Inflammatory macrophage treated with lipopolysaccharide for 1 hour (primary cell): Measurements from ENCODE around the gene ROS1.

Experiments
- DNase-seq, 2 donors: peaks; one replicate each; pipeline ENCODE4 v3.0.0-alpha.2; 2020 to 2022

The ROS1 gene

DNA sequence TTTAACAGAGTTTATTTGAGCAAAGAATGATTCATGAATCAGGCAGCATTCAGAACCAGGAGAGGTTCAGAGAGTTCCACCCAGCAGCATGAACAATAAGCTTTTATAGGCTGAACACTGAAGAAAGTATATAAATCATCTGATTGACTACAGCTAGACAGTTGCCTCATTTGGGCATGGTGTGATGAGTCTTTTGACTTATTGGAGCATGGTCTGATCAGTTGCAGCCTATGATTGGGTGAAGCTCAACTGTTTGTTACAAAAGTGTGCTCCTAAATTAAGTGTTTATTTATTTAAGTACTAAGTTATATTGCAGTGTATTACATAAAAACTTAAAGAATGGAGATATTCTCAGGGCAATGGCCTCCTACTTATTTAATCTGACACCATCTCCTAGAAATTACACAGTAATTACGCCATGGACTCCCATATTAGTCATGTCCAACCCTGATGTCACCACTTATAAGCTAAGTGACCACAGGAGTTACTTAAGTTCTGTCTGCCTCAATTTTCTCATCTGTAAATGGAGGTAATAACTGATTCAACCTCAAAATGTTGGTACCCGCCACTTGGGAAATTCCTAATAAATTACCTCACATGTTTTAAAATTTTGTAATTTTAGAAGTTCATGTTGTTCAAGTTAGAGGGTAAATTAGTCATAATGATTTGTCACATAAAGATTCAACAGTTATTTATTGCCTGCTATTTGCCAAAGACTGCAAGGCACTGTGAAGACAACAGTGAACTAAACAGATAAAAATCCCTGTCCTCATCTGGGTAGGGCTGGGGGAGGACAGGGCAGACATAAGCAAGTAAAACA, 15.2 kb upstream of the ROS1 start:
- DNase-seq, result peak; percentile 79 to 84

DNA sequence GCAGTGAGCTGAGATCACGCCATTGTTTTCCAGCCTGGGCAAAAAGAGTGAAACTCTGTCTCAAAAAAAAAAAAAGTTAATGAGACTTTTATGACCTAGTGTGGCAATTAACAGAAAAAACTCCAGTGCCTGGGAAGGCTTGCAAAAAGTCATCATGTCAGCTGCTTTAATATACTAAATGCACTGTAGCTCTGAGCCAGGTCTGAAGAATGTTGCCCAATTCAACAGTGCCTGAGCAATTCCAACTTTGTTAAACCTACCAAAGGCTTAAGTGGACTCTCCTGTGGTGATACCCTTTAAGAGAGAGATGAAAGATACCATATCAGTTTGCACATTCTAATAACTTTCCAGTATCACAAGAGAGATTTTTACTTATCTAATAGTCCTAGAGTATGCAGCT, 6.5 kb upstream of the ROS1 start:
- no peak for DNase-seq

DNA sequence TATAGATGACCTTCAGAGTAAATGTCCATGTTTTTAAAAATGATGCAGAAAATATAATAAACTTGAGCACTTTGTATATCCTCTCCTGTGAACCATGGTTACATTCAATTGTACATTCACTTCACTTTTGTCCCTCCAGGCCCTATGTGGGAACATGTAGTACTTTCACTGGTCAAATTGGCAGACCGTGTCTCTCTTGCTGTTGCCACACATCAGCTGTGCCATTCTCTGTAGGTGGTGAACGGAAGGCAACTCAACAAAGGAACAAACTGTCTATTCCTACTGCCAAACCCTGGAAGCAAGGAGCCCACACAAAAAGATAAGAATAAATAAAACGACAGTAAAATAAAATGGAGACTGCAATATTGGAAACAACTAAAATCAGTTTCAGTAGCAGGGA, 2.0 kb downstream of the ROS1 start:
- DNase-seq, result no peak

DNA sequence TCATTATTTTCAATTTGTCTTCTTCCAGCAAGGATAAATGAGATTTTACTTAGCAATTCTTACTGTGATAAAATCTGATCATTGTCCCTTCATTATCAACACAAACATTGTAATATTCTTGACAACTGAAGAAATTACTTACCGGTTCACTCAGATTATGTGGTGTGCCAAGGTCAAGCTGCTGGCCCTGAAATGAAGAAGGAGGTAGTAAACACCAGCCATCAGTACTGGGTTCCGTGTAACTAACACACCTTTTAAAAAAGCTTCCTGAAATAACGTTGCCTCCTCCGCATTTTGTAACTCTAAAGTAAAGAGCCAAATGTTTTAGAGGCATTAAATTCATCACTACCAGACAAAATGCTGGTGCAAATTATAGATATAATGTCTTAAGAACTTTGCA, 7.4 kb downstream of the ROS1 start:
- DNase-seq, result no peak

DNA sequence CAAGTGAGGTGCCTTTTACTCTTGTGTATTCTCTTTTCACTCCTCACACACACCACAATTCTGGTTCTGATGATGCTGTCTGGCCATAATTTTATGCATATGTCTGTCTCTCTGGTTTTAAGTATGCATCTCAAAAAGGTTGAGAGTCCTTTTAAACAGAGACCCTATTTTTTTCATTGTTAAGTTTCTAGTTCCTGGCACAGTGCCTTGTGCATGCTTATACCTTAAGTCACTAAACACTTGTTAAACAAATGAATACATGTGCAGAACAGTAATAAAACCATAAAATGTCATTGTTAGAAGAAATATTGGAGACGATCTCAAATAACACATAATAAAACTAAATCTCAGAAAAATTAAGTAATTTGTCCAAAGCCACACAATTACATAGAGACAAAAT, 7.9 kb downstream of the ROS1 start:
- no peak for DNase-seq

DNA sequence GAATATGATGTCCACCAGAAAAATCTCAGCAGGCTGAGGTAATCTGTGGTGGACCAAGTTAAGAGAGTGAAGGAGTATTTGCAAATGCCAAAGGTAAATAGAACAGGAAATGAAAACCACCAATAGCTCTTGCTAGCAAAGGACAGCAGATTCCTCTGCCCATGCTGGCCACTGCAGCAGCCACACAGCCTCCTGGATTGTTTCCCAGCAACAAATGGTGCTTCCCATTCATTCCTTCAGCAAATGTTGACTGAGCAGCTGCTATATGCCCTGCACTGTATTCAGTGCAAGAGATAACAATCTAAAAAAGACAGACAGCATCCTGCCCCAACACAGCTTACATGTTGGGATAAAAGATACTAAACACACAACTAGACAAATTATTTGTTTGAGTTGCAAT, 11.0 kb downstream of the ROS1 start:
- DNase-seq, result no peak

DNA sequence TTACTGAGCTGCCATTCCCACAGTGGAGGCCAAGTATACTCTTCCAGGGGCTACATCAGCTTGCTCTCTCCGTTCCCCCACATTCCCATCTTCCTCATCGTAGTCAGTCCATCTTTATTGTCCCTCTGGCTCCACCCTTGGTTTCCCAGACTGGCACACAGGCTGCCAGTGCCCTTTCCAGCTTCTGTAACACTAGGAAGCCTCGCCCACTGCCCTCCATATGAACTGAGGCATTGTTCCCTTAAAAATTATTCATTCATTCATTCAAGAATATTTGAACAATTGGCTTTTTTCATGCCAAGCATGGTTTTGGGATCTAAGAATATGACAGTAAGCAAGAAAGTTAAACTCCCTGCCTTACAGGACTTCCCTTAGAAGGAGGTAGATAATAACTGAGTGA, 14.3 kb downstream of the ROS1 start:
- DNase-seq, result no peak

DNA sequence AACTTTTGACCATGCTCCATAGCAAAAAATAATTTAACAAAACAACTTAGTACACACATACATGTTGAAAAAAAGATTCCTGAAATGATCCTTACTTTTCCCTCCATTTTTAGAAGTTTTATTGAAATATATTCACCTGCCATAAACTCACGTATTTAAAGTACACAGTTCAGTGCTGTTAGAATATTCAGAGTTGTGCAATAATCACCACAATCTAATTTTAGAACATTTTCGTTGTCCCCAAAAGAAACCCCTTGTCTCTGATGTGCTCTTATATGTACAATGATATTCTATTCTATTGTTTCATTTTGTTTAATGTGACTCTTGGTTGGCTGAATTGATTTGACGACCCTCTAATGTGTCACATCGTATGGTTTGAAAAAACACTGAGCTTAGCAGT, 15.9 kb downstream of the ROS1 start:
- no peak for DNase-seq

DNA sequence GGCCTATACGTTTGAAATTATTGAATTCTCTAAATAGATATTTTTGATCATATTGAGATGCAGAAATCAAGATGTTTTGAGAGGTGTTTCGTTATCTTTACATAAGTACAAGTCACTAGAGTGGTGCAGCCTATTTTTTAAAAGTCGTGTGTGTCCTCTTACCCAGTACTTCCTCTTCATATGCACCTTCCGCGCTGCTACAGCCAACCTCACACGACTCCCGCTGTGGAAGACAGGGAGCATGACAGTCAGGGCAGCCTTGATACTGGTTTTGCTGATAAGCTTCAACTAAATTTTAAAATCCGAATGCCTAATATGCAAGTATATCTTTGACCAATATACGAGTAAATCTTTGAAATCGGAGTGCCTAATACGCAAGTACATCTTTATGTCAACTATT, 16.3 kb downstream of the ROS1 start:
- DNase-seq, result no peak

DNA sequence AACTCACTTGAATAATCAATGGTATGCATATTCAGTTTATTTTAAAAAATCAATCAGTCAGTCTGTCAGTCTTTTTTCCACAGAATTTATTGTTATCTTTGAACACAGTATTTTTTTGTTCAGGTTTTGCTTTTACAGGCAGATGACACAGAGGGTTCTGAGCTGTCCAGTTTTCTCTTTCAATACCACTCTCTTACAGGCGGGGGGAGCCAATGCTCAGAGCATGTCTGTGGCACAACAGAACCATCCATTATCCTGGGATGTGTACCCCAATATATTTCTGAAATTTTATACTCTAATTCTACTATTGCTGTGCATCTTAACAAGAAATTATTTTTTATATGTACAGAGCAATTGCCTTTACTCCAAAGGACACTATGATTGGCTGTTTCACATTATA, 21.2 kb downstream of the ROS1 start:
- no peak for DNase-seq

DNA sequence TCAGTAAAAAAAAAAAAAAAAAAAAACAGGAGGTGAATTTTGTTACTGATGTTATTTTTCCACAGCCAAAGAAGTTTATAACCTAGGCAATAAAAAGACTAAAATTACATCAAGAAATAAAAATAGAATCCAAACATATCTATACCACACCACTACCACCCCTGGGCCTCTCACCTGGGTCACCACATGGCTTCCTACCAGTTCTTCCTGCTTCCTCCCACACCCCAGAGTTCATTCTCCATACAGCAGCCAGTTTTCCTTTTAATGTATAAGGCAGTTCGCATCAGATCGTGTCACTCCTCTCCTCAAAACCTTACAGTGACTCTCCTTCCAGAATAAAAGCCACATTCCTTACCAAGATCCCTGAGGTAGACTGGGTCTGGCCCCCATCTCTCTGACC, 23.9 kb downstream of the ROS1 start:
- no peak for DNase-seq

DNA sequence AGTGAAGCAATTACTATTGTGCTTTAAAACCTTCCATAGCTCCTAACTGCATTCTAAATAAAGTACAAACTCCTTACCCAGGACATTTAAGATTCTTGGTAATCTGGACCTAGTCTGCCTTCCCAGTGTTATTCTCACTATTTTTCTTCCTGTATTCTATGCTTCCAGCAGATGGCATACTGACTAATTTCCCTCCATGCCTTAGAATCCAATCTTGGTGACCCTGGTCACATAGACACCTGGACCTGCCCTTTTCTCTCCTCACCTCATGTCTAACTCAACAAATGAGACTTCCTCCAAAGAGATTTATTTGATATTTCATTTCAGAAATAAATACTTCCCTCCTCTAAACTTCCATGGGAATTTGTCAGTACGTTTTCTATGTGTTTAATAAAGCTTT, 25.8 kb downstream of the ROS1 start:
- DNase-seq, result no peak

DNA sequence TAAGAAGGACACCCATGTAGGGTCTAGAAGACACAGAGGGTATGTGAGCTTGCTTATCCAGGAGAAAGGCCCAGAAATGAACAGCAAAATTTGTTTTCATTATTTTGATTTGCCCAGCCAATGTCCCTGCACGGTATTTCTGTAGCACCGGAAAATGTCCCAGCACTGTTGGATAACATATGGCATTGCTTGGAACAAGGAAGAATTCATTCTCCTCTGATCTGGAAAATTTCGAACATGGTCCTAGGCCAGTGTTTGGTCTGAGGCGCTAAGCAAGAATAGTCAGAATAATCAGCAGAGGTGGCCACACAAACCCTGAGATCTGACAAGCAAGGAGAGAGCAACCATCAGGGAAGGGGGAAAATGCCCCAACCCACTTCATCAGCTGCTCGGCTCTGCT, 26.6 kb downstream of the ROS1 start:
- no peak for DNase-seq

DNA sequence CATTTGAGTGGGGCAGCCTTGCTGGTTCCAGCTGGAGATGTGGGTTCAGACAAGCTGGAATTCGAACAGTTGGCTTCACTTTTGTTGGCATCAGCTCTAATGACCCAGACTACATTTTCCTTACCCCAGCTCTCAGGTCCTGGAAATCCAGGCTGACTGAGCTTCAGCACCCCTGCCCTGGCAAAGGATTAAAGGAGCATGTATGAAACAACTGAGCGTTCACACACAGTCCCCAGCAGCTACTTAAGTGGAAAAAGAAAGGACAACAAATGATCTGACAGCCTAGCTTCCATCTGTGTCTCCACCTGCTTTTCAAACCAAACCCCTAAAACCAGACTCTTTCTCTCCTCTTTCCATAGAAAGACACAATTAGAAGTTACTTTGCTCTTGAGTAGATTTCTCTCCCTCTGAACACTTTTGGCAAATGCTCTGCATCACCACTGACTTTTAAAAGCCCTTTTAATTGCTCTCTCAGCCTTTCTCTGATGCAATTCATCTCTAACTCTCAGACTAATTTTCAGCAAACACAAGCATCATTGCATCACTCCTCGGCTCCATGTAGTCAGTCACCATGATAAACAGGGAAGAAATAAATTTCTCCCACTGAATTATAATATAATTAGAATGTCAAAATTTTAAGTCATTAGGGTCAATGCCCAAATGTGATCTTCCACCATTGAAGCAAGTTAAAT, 28.1 kb downstream of the ROS1 start:
- DNase-seq, result no peak

DNA sequence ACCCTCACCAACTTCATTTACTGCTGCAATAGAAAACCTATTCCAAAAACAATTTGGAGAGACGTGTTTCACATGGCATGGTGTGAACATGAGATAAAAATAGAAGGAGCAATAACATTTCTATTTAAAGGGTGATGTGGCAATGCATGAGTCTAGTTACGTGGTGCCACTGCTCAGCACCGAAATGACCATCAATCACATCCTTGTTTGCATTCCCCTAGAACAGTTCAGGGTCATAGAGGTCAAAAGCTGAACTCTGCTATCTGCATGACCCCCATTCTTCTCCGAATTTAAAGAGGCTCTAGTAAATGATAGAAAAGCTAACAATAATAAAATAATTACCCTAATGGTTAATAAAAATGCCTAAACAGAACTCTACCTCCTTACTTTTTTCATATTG, 29.5 kb downstream of the ROS1 start:
- no peak for DNase-seq

DNA sequence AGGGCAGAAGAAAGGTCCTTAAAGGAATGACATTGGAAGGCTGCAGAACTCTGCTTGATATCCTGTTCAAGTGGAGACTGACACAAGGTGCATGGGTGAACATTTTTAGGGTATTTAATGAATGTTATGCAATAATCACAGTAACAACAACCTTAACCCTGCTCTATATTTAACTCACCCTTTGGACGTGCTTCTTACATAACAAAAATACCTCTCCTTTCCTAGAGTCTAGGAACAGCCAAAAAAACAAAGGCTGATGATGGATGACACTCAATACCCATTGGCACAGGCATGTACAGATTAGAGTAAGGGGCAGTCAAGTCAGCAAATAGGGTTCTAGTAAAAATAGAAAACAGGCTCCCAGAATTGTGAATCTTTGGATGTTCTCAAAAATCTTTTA, 30.6 kb downstream of the ROS1 start:
- no peak for DNase-seq

DNA sequence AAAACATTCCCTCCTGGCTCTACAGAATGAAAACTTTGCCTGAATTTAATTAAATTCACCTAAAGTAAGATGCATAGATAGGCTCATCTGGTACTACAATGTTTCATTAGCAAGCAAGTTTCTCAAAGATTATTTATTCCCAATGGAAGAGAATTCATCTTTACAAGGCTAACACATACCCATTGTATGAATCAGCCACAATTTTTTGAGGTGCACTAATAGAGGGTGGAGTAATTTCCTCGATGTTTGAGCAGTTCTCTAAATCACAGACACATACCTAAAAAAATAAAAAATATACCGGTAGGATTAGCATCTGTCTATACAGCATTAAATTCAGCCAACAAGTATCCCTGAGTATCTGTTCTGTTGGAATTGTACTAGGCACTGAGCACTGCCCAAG, 32.7 kb downstream of the ROS1 start:
- no peak for DNase-seq

DNA sequence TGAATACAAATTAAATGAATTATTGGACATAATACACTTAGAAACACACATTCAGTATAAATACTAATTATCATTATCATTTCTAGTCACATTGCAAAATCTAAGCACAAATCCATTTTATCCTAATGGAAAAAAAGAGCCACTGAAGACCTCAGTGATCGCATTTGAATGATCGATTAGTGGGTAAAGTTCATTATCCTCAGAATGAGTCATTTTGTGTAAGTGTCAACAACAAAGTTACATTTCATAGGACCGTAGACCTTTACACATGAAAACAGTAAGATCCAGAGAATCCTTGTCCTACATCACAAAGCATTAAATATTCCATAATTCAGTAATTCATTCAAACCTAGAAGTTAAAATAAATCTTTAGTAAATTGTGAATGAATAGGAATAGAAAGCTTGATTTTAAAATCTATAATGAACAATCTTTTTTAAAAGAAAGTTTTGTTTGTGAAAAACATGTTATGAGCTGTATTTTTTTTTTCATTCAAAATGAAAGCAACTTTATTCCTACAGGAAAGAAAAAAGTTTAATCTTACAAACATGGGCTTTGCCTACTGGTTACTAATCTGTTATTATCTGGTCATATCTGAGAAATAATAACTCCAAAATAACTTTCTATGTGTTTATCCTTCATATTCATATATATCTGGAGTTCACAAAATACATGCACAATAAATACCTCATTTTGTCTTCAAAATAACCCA, 33.7 kb downstream of the ROS1 start:
- no peak for DNase-seq

DNA sequence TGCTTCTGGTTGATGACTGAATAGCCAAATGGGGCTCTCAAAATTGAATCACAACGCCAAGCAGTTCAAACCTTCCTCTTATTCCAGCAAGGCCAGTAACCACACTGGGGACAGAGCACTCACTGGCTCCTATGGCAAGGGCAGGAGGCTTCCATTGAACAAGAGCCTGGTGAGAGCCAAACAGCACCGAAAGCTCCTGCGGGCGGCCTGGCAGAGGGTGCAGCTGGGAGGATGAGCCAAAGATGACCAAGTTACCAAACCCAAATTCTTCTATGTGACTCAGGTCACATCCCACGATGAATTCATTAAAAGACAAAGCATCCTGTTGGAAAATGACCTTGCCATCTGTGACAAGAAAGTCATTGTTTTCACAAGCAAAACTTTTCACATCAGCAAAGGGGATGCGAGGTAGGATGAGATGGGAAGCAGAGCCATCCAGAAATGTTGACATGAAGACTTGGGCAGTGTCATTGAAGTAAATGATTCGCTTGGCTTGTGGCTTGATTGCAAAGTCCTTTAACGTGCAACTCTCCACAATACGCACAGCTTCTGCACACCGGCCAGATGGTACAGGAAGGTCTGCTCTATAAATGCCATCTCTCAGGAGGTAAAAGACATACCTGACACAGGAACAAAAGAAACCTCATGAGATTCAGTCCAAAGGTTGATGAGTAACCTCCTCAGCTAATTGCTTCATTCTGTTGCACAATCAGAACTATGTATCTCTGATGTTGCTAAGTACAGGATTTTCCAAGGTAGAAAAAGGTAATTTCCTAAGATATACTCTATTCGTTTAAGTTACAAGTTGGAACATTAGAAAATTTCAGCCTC, 36.3 kb downstream of the ROS1 start:
- DNase-seq, result peak in 1 of 2 donors; percentile 9

DNA sequence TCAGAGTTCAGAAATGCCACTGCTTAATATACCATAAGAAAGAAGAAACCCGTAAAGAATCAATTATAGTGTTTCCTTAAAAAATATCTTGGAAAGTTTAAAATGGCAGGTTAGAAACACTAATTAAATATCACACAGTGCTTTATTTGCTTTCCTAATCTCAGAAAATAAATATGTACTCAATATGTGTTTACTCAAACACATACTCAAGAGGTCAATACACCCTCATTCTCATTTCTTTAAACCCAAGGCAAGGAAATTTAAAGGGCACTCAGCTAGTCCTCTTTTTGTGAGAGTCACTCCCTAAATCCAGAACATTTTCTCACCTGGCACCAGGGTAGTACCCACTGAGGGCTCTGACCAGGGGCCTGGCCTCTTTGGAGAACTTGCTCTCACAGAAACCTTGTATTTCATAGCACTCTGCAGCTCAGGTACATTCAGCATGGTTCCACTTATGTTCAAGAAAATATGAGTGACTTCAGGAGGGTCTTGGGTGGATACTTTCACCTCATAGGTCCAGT, 38.2 kb downstream of the ROS1 start:
- DNase-seq, result no peak

DNA sequence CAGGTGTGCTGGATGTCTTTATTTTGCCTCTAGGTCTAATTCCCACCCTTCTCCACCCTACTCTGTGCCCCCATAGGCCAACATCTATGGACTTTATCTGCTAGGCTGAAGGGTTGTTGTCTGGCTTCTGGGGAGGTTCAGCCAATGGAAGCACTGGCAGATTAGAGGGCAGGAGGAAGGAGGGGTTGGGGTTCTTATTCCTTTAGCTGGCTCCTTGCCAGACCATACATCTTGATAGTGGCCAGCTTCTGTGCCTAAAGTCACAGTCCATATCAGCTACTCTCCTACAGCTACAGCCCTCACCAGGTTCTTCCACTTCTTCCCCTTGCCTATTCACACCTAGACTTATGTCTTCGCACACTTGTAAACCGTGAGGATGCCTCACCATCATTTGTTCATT, 41.1 kb downstream of the ROS1 start:
- DNase-seq, result no peak

DNA sequence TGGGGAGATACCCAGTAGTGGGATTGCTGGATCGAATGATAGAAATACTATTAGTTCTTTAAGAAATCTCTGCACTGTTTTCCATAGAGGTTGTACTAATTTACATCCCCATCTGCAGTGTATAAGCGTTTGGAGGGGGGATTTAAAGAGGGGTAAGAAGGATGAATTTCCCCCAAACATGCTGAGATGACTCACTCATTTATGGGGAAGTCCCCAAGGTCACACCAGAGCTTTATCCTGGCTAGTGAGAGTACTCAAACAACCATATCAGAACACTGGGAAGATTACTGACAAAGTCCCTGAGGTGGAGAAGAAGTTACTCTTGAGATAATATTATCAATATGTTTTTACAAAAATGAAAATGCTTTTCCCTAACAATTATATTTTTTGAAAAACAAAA, 44.0 kb downstream of the ROS1 start:
- DNase-seq, result no peak

DNA sequence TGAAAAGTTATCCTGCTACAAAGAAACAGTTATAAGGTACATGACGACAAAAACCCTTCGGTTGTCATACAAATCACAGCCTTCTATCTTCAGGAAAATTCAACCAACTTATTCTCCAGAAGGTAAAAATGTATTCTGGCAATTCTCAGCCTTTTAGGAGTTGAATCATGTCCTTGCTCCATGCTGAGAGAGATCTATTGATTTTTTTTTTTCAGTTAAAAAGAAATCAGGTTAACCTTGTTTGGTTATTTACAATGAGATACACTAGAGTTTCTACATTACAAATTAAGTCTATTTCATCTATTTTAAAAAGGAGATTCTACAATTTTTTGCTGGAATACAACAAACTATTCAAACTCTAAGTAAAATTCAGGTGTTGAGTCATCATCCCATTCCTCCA, 45.4 kb downstream of the ROS1 start:
- DNase-seq, result no peak
